ENCODE data around the gene TRMT2A.
"Not testable (repeated sequence)": the region's sequence is repeated elsewhere in the genome, so short reads cannot be mapped to it uniquely, and the experiment has no call there.

TRMT2A gene

GRCh38 chr22:20084547-20085413, 32.2 kb downstream of the TRMT2A start:
- DNase-seq, result no peak

GRCh38 chr22:20083891-20084546, 33.0 kb downstream of the TRMT2A start:
- no peak for DNase-seq

- no peak for DNase-seq
Measured at GRCh38 chr22:20083157-20083890, 33.7 kb downstream of the TRMT2A start.

GRCh38 chr22:20080776-20081654, 36.0 kb downstream of the TRMT2A start:
- DNase-seq, result no peak

GRCh38 chr22:20080445-20080775, 36.6 kb downstream of the TRMT2A start:
- DNase-seq, result peak; percentile 37 to 64 (median 42)

GRCh38 chr22:20079745-20080444, 37.1 kb downstream of the TRMT2A start, which contains the start of gene DGCR8:
TSS of gene DGCR8 (plus strand) at chr22:20080241. CDS start at chr22:20085964, 5,723 bp downstream.
- peak in 3 of 4 experiments; percentile 38 to 66 (median 44) for DNase-seq

- DNase-seq, result no peak
Measured at GRCh38 chr22:20076627-20077172, 40.3 kb downstream of the TRMT2A start.

- no peak for DNase-seq
Measured at GRCh38 chr22:20071524-20071972, 45.5 kb downstream of the TRMT2A start.

- no peak for DNase-seq
Measured at GRCh38 chr22:20069331-20070042, 47.5 kb downstream of the TRMT2A start.

GRCh38 chr22:20068640-20069039, 48.4 kb downstream of the TRMT2A start:
- no peak for DNase-seq

- not testable (repeated sequence) for DNase-seq
Measured at GRCh38 chr22:20067384-20067682, 49.7 kb downstream of the TRMT2A start.

GRCh38 chr22:20066617-20067383, 50.2 kb downstream of the TRMT2A start:
- DNase-seq, result no peak

- DNase-seq, result no peak
Measured at GRCh38 chr22:20065896-20066616, 51.0 kb downstream of the TRMT2A start.

- DNase-seq, result no peak
Measured at GRCh38 chr22:20064545-20065262, 52.3 kb downstream of the TRMT2A start.

- DNase-seq, result no peak
Measured at GRCh38 chr22:20064140-20064480, 52.9 kb downstream of the TRMT2A start.

- DNase-seq, result no peak
Measured at GRCh38 chr22:20063271-20064139, 53.5 kb downstream of the TRMT2A start.

GRCh38 chr22:20062766-20063083, 54.3 kb downstream of the TRMT2A start:
- DNase-seq, result no peak
